Uterus (tissue), 4 donors: ENCODE results near the gene HAO2. TPM values are rescaled to one million over a fixed set of nuclear protein-coding genes. Genes with fewer than 3 reads are reported as not detected.

Experiments
- DNase-seq, 2 donors: peaks; one replicate each; pipeline ENCODE4 v3.0.0-alpha.2; 2019 to 2020
- H3K27ac ChIP-seq, 2 donors: fragments of 200-600 bp; sonication (generic); 1 replicate in 1 of 2; 2 replicates in 1 of 2; pipeline ENCODE4 v1.5.1; 2016 to 2018
- H3K27me3 ChIP-seq, 2 donors: fragments of 200-600 bp; sonication (generic); one replicate each; pipeline ENCODE4 v1.5.1; 2018 to 2019; ENCODE audit warnings: control low read depth in 1 of 2
- H3K36me3 ChIP-seq, 2 donors: fragments of 200-600 bp; sonication (generic); one replicate each; pipeline ENCODE4 v1.5.1; 2019; ENCODE audit warnings: control low read depth in 1 of 2
- H3K4me1 ChIP-seq, 2 donors: fragments of 200-600 bp; sonication (generic); one replicate each; pipeline ENCODE4 v1.5.1; 2018 to 2019; ENCODE audit warnings: control low read depth in 1 of 2
- H3K4me3 ChIP-seq, 2 donors: fragments of 200-600 bp; sonication (generic); 1 replicate in 1 of 2; 2 replicates in 1 of 2; pipeline ENCODE4 v1.5.1; 2018 to 2019; ENCODE audit warnings: mild to moderate bottlenecking in 1 of 2
- H3K9me3 ChIP-seq, 2 donors: fragments of 200-600 bp; sonication (generic); one replicate each; pipeline ENCODE4 v1.5.1; 2019; ENCODE audit warnings: control low read depth in 1 of 2
- POLR2A ChIP-seq, 2 donors: fragments of 450-650 bp; IDR thresholded peaks; one replicate each; pipeline ENCODE4 v1.6.1; 2016; ENCODE audit warnings: antibody characterized with exemption in 2 of 2, mild to moderate bottlenecking in 1 of 2, moderate library complexity in 1 of 2
- intact Hi-C: fragments of 100-400 bp; cut with DNase I; formaldehyde crosslinking; loops from one replicate; pipeline ENCODE4 v1.15.1; 2023; ENCODE audit warnings: low total_unique reads
- total RNA-seq, 4 donors: library from RNA; depleted of rRNA in 3 of 4; stranded (reverse); fragments of >200 nt in 3 of 4; gene quantifications; one replicate each; pipeline versions ENCODE4 v1.1.0 to v1.2.4, GENCODE V29; 2014 to 2023
- TF ChIP-seq, protein P1 (sequence below), 4 experiments: fragments of 200-600 bp in 2 of 4; fragments of 450-650 bp in 2 of 4; sonication (generic) in 2 of 4; IDR thresholded peaks; one replicate each; pipeline ENCODE4 v1.5.1; 2016 to 2019; ENCODE audit warnings: antibody characterized with exemption in 4 of 4, mild to moderate bottlenecking in 2 of 4, moderate library complexity in 1 of 4
- donor health status: DM: yes; HTN: yes; CAD: no.

Gene HAO2
- total RNA-seq, 4 donors from 2014 or later: 0.90 to 1.4 TPM; not detected in 2

DNA sequence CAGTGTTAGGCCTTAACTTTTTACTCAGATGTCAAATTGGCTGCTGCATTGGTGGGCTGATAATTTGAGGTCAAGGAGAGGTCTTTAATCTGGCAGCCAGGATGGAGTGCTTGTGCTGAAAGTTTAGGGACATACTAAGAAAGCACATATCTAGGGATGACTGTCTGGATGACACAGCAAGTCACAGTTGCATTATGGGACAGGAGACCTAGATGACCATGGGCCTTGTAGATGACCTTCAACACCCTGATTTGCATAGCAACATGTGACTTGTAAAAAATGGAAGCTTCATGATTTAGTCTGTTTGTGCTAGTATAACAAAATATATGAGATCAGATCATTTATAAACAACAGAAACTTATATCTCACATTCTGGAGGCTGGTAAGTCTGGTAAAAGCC lies 28.4 kb downstream of the HAO2 start:
- TF ChIP-seq, protein P1, sequence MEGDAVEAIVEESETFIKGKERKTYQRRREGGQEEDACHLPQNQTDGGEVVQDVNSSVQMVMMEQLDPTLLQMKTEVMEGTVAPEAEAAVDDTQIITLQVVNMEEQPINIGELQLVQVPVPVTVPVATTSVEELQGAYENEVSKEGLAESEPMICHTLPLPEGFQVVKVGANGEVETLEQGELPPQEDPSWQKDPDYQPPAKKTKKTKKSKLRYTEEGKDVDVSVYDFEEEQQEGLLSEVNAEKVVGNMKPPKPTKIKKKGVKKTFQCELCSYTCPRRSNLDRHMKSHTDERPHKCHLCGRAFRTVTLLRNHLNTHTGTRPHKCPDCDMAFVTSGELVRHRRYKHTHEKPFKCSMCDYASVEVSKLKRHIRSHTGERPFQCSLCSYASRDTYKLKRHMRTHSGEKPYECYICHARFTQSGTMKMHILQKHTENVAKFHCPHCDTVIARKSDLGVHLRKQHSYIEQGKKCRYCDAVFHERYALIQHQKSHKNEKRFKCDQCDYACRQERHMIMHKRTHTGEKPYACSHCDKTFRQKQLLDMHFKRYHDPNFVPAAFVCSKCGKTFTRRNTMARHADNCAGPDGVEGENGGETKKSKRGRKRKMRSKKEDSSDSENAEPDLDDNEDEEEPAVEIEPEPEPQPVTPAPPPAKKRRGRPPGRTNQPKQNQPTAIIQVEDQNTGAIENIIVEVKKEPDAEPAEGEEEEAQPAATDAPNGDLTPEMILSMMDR (IDR thresholded peaks at IDR 0.05): no peak
- TF ChIP-seq POLR2A (IDR thresholded peaks at IDR 0.05): no peak
- intact Hi-C loops: no loop called here

GRCh38 chr1:119397986-119398385 lies 29.4 kb downstream of the HAO2 start:
- H3K4me3 ChIP-seq: no peak overlapping the region
- DNase-seq: no peak
- no peaks in the 10 kb centered on the region for H3K27me3 ChIP-seq
- no peak overlapping the region for H3K27ac ChIP-seq
- intact Hi-C loops: no loop called here
- H3K9me3 ChIP-seq: no peaks in the 10 kb centered on the region
- TF ChIP-seq, protein P1 (IDR thresholded peaks at IDR 0.05): no peak
- TF ChIP-seq POLR2A (IDR thresholded peaks at IDR 0.05): no peak
- H3K4me1 ChIP-seq: no peaks in the 10 kb centered on the region
- no peaks in the 10 kb centered on the region for H3K36me3 ChIP-seq

More for the DNA sequence above, 28.4 kb downstream of the HAO2 start:
- Histone ChIP-seq H3K27ac (no peak overlapping the region), H3K4me1 (no peaks in the 10 kb centered on the region), H3K27me3 (no peaks in the 10 kb centered on the region), H3K4me3 (no peak overlapping the region), H3K36me3 (no peaks in the 10 kb centered on the region), H3K9me3 (no peaks in the 10 kb centered on the region)
- no peak for DNase-seq

DNA sequence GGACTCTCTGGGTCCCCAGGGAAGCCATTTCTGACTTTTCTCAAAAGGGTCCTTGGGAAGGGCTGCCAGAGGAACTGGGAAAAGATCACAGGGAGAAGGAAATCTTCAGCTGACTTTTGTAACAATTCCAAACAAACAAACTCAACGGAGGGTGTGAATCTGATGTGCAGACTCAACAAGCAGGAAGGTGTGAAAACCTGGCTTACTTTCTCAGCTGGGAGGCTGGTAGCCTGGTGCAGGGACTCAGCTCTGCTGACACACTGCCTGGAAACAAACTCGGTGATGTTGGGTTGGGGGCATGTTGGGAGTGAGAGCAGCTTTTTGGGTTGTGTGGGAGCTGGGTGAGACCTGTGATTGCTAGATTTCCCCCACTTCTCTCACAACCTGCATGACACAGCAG lies 36.2 kb downstream of the HAO2 start:
- no peak for DNase-seq

GRCh38 chr1:119409731-119410130 lies 41.1 kb downstream of the HAO2 start:
- peaks cover 0 to 6% of the 10 kb centered on the region in 2 donors for H3K9me3 ChIP-seq
- intact Hi-C loops: no loop called here
- DNase-seq: no peak
- no peak overlapping the region for H3K27ac ChIP-seq
- no peak for TF ChIP-seq POLR2A (IDR thresholded peaks at IDR 0.05)
- TF ChIP-seq, protein P1 (IDR thresholded peaks at IDR 0.05): no peak
- no peaks in the 10 kb centered on the region for H3K27me3 ChIP-seq
- H3K36me3 ChIP-seq: no peaks in the 10 kb centered on the region
- no peak overlapping the region for H3K4me3 ChIP-seq
- H3K4me1 ChIP-seq: no peaks in the 10 kb centered on the region

More for the DNA sequence above, 36.2 kb downstream of the HAO2 start:
- Histone ChIP-seq H3K4me3 (no peak overlapping the region), H3K9me3 (peaks cover 0 to 6% of the 10 kb centered on the region in 2 donors), H3K36me3 (no peaks in the 10 kb centered on the region), H3K27me3 (no peaks in the 10 kb centered on the region), H3K27ac (no peak overlapping the region), H3K4me1 (no peaks in the 10 kb centered on the region)
- TF ChIP-seq, protein P1 (IDR thresholded peaks at IDR 0.05): no peak
- no peak for TF ChIP-seq POLR2A (IDR thresholded peaks at IDR 0.05)
- intact Hi-C loops: no loop called here

DNA sequence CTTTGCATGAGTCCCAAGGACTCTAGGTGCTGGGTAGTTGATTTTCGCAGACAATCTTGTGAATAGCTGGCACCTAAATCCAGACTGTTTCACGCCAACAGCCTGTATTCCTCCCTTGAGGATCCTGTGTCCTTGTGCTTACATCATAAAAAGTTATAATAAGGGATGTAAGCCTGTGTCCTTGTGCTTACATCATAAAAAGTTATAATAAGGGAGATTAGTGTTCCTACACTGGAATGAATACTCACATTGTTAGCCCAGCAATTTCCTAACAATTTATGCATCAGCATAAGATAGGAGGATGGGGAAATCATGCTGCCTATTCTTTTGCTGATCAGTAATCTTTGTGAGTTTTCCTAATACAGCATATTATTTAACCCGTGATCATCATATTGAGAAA lies 42.4 kb downstream of the HAO2 start:
- Histone ChIP-seq H3K27ac (no peak overlapping the region), H3K9me3 (peaks cover 0 to 6% of the 10 kb centered on the region in 2 donors), H3K4me3 (no peak overlapping the region), H3K36me3 (no peaks in the 10 kb centered on the region), H3K4me1 (no peaks in the 10 kb centered on the region), H3K27me3 (no peaks in the 10 kb centered on the region)
- no peak for TF ChIP-seq POLR2A (IDR thresholded peaks at IDR 0.05)
- TF ChIP-seq, protein P1 (IDR thresholded peaks at IDR 0.05): no peak
- intact Hi-C loops: no loop called here
- DNase-seq: no peak
